ENCODE measurements around the gene MYH7.
"Not testable (repeated sequence)": the region's sequence is repeated elsewhere in the genome, so short reads cannot be mapped to it uniquely, and the experiment has no call there.

The MYH7 gene

GRCh38 chr14:23430016-23430722, 5.3 kb downstream of the MYH7 start:
- DNase-seq = no peak

- DNase-seq = no peak
Observed at GRCh38 chr14:23428686-23429495, 6.6 kb downstream of the MYH7 start.

GRCh38 chr14:23425798-23426197, 9.7 kb downstream of the MYH7 start:
- DNase-seq = not testable (repeated sequence)

GRCh38 chr14:23425169-23425568, 10.3 kb downstream of the MYH7 start:
- DNase-seq = no peak

- no peak for DNase-seq
Observed at GRCh38 chr14:23423657-23424056, 11.8 kb downstream of the MYH7 start.

- no peak for DNase-seq
Observed at GRCh38 chr14:23421594-23421993, 13.9 kb downstream of the MYH7 start.

- not testable (repeated sequence) for DNase-seq
Observed at GRCh38 chr14:23419646-23420045, 15.8 kb downstream of the MYH7 start.

GRCh38 chr14:23418021-23418420, 17.4 kb downstream of the MYH7 start:
- DNase-seq = no peak

GRCh38 chr14:23417269-23417668, 18.2 kb downstream of the MYH7 start:
- DNase-seq = not testable (repeated sequence)

- no peak for DNase-seq
Observed at GRCh38 chr14:23416801-23417200, 18.7 kb downstream of the MYH7 start.

GRCh38 chr14:23415821-23416778, 19.4 kb downstream of the MYH7 start:
- DNase-seq = no peak

- no peak for DNase-seq
Observed at GRCh38 chr14:23414906-23415820, 20.3 kb downstream of the MYH7 start.

- no peak for DNase-seq
Observed at GRCh38 chr14:23414254-23414653, 21.2 kb downstream of the MYH7 start.

GRCh38 chr14:23413681-23414080, 21.8 kb downstream of the MYH7 start:
- DNase-seq = no peak

GRCh38 chr14:23411563-23412525, 23.6 kb downstream of the MYH7 start:
- no peak for DNase-seq

- no peak for DNase-seq
Observed at GRCh38 chr14:23409966-23410635, 25.4 kb downstream of the MYH7 start.

GRCh38 chr14:23409475-23409874, 26.0 kb downstream of the MYH7 start:
- DNase-seq = no peak

GRCh38 chr14:23408307-23408630, 27.2 kb downstream of the MYH7 start:
- DNase-seq = no peak

- DNase-seq = no peak
Observed at GRCh38 chr14:23407516-23408306, 27.7 kb downstream of the MYH7 start, which contains the start of gene MYH6. Gene MYH6, minus strand, starts transcription at chr14:23408273. Its CDS starts 1,050 bp downstream, at chr14:23407223.
